Endodermal cell (in vitro differentiated cells): ENCODE results near the gene HSD17B1. TPM values are rescaled to one million over a fixed set of nuclear protein-coding genes. Genes with fewer than 3 reads are reported as not detected.
A peak's percentile ranks its signal among the peaks of the same experiment; 100 is the strongest.

Experiments used
- DNase-seq: peaks from one replicate; pipeline ENCODE4 v3.0.0-alpha.2; 2017
- H3K27ac ChIP-seq: 2 replicates; pipeline ENCODE4 v1.5.1; 2013; ENCODE audit warnings: mild to moderate bottlenecking, low read depth, low read length, moderate library complexity
- H3K27me3 ChIP-seq: 2 replicates; pipeline ENCODE4 v1.6.1; 2013; ENCODE audit warnings: mild to moderate bottlenecking, low read length, moderate library complexity; ENCODE audit not compliant: insufficient read depth, control insufficient read depth, poor library complexity, severe bottlenecking
- H3K36me3 ChIP-seq: 2 replicates; pipeline ENCODE4 v1.7.0; 2013; ENCODE audit warnings: mild to moderate bottlenecking, low read length, moderate library complexity; ENCODE audit not compliant: control insufficient read depth, insufficient read depth
- H3K4me1 ChIP-seq: one replicate; pipeline ENCODE4 v1.7.0; 2013; ENCODE audit warnings: low read length; ENCODE audit not compliant: control insufficient read depth, insufficient read depth
- H3K4me3 ChIP-seq: 2 replicates; pipeline ENCODE4 v1.5.1; 2013; ENCODE audit warnings: mild to moderate bottlenecking, low read length, moderate library complexity
- H3K9ac ChIP-seq: 2 replicates; pipeline ENCODE4 v1.6.1; 2013; ENCODE audit warnings: mild to moderate bottlenecking, low read length, moderate library complexity; ENCODE audit not compliant: poor library complexity, severe bottlenecking; ENCODE audit errors: extremely low read depth
- H3K9me3 ChIP-seq: 2 replicates; pipeline ENCODE4 v1.6.1; 2013; ENCODE audit warnings: mild to moderate bottlenecking, low read length, moderate library complexity; ENCODE audit not compliant: control insufficient read depth
- H3K27ac Mint-ChIP-seq: 2 replicates; pipeline ENCODE4 v1.8.0; 2020; ENCODE audit warnings: mixed read lengths
- H3K27me3 Mint-ChIP-seq: 2 replicates; pipeline ENCODE4 v1.8.0; 2021; ENCODE audit warnings: mild to moderate bottlenecking, mixed read lengths; ENCODE audit not compliant: insufficient read depth
- H3K36me3 Mint-ChIP-seq: 2 replicates; pipeline ENCODE4 v1.8.0; 2020; ENCODE audit warnings: low read depth, mixed read lengths
- H3K4me1 Mint-ChIP-seq: 2 replicates; pipeline ENCODE4 v1.8.0; 2020; ENCODE audit warnings: mixed read lengths
- H3K4me3 Mint-ChIP-seq: 2 replicates; pipeline ENCODE4 v1.8.0; 2020; ENCODE audit warnings: mild to moderate bottlenecking, moderate library complexity, mixed read lengths
- H3K9me3 Mint-ChIP-seq: 2 replicates; pipeline ENCODE4 v1.8.0; 2020; ENCODE audit warnings: mild to moderate bottlenecking, mixed read lengths
- CTCF ChIP-seq: fragments of 200-600 bp; sonication (generic); conservative IDR thresholded peaks from 2 replicates; pipeline ENCODE4 v1.5.0; 2021; ENCODE audit warnings: antibody characterized with exemption, mild to moderate bottlenecking
- WGBS, 2 experiments: methylation state at CpG; one replicate each; pipeline versions ENCODE4 v1.1.5 to v1.1.7; 2013; ENCODE audit warnings: missing lambda C conversion rate in 2 of 2, mixed read lengths in 1 of 2; ENCODE audit not compliant: insufficient coverage in 1 of 2, insufficient read length in 1 of 2; 5-methylcytosine and 5-hydroxymethylcytosine counted together
- microRNA-seq: library from miRNA; unstranded; fragments of <30 nt; microRNA quantifications from one replicate; pipeline ENCODE4 v1.2.0, GENCODE V29; 2020; ENCODE audit warnings: borderline microRNAs expressed
- total RNA-seq, 2 donors: library from RNA; stranded (reverse); fragmentation: NEBNext Ultra II Directional in 1 of 2; extraction: Animal tissue kit (Norgen Biotek cat#: 25700) in 1 of 2; gene quantifications; 2 replicates in 1 of 2; 3 replicates in 1 of 2; pipeline ENCODE4 v1.2.1, GENCODE V29; 2021

Gene HSD17B1
- total RNA-seq, 2 donors from 2014 or later = 2.4 to 2.8 TPM

GRCh38 chr17:42603318-42603717, 50.6 kb downstream of the HSD17B1 start:
- Mint-ChIP-seq H3K4me1 (peaks cover 9% of the 10 kb centered on the region), H3K9me3 (no peaks in the 10 kb centered on the region), H3K4me3 (no peak overlapping the region), H3K36me3 (peaks cover 8% of the 10 kb centered on the region), H3K27ac (no peak overlapping the region), H3K27me3 (no peaks in the 10 kb centered on the region)
- WGBS, 2 experiments = 96 to 97% methylated on average over 6 to 7 of the region's 7 CpGs
- Histone ChIP-seq H3K27ac (no peak overlapping the region), H3K4me1 (no peaks in the 10 kb centered on the region), H3K27me3 (no peaks in the 10 kb centered on the region), H3K4me3 (no peak overlapping the region), H3K9ac (no peak overlapping the region), H3K36me3 (no peaks in the 10 kb centered on the region), H3K9me3 (no peaks in the 10 kb centered on the region)
- TF ChIP-seq CTCF = no peak
- no peak for DNase-seq

Small RNAs within 50 kb of the gene (microRNA-seq; reads per million reads assigned to microRNA genes)
- gene MIR5010 = 1.9 reads per million, percentile 9 among the genes with 10 or more reads in this experiment

Other genes with a start within 250 kb of the HSD17B1 start
- gene STAT3, start 164.5 kb upstream of the HSD17B1 start, total RNA-seq = 10 to 100 TPM; 27.5 to 32.4 TPM
- gene CAVIN1, start 129.7 kb upstream of the HSD17B1 start, total RNA-seq = 1 to 10 TPM in 1 of 2 donors, under 1 TPM in 1; 0.51 to 3.1 TPM
- 10 to 100 TPM; 45.2 to 53.1 TPM for gene ATP6V0A1, start 94.0 kb upstream of the HSD17B1 start, total RNA-seq
- 10 to 100 TPM; 29.1 to 31.5 TPM for gene NAGLU, start 16.7 kb upstream of the HSD17B1 start, total RNA-seq
- 10 to 100 TPM; 97.7 to 99.4 TPM for gene COASY, start 9.2 kb downstream of the HSD17B1 start, total RNA-seq
- 10 to 100 TPM; 37.1 to 38.5 TPM for gene MLX, start 14.2 kb downstream of the HSD17B1 start, total RNA-seq
- 10 to 100 TPM; 27.8 to 38.6 TPM for gene PSMC3IP, start 24.8 kb downstream of the HSD17B1 start, total RNA-seq
- 10 to 100 TPM; 51.5 to 55.4 TPM for gene RETREG3, start 56.5 kb downstream of the HSD17B1 start, total RNA-seq
- gene TUBG1, start 56.8 kb downstream of the HSD17B1 start, total RNA-seq = 100 to 1,000 TPM in 1 of 2 donors, 10 to 100 TPM in 1; 94.2 to 124 TPM
- gene TUBG2, start 106.4 kb downstream of the HSD17B1 start, total RNA-seq = 10 to 100 TPM; 32.4 to 38.0 TPM
- 10 to 100 TPM; 13.7 to 24.3 TPM for gene PLEKHH3, start 124.1 kb downstream of the HSD17B1 start, total RNA-seq
- gene CCR10, start 128.9 kb downstream of the HSD17B1 start, total RNA-seq = 1 to 10 TPM in 1 of 2 donors, under 1 TPM in 1; 0.70 to 1.7 TPM
- 10 to 100 TPM in 1 of 2 donors, 1 to 10 TPM in 1; 9.9 to 18.9 TPM for gene CNTNAP1, start 129.6 kb downstream of the HSD17B1 start, total RNA-seq
- gene EZH1, start 192.1 kb downstream of the HSD17B1 start, total RNA-seq = 10 to 100 TPM; 26.0 to 27.2 TPM
- 1 to 10 TPM; 4.9 to 5.1 TPM for gene RAMP2, start 208.3 kb downstream of the HSD17B1 start, total RNA-seq
- 100 to 1,000 TPM; 114 to 126 TPM for gene VPS25, start 220.5 kb downstream of the HSD17B1 start, total RNA-seq
- gene WNK4, start 227.7 kb downstream of the HSD17B1 start, total RNA-seq = 1 to 10 TPM; 2.1 to 3.3 TPM
- gene COA3, start 245.8 kb downstream of the HSD17B1 start, total RNA-seq = 10 to 100 TPM; 64.6 to 67.8 TPM
- gene CNTD1, start 245.9 kb downstream of the HSD17B1 start, total RNA-seq = not detected